A549 (cell line): ENCODE measurements around the gene KLF2. TPM values are rescaled to one million over a fixed set of nuclear protein-coding genes. Genes with fewer than 3 reads are reported as not detected.

Experiments used
- ATAC-seq, 2 experiments: fragments of 200-7000 bp in 1 of 2; fragments of >200 bp in 1 of 2; cut with Nextera tagmentation in 1 of 2; cut with Tn5 transposase in 1 of 2; 3 replicates each; pipeline versions ENCODE4 v1.8.0 to v1.9.1; 2018 to 2020; ENCODE audit warnings: mild to moderate bottlenecking in 1 of 2, moderate library complexity in 1 of 2
- CTCF ChIA-PET: fragments of 300-600 bp; sonication (Branson Sonifier 250); formaldehyde crosslinking; extraction: SDS; loops from one replicate; lab custom pipeline; 2021; ENCODE audit warnings: antibody characterized with exemption, inconsistent platforms; lab: Yijun Ruan, JAX
- POLR2A ChIA-PET: fragments of 350-600 bp; formaldehyde crosslinking; extraction: SDS; loops from one replicate; lab custom pipeline; 2021; ENCODE audit warnings: antibody characterized with exemption, inconsistent platforms; lab: Yijun Ruan, JAX
- DNase-seq, 2 experiments: peaks; one replicate each; pipeline versions ENCODE4 v3.0.0 to v3.0.0-alpha.2; 2011 to 2016; ENCODE audit warnings: low read depth in 1 of 2, low spot score in 1 of 2
- FAIRE-seq: peaks from 2 replicates; lab custom pipeline; 2011; peaks lifted over from hg19 to GRCh38; lab: Jason Lieb, UNC
- H3K27ac ChIP-seq, 2 experiments: fragments of >200 bp; sonication (Bioruptor Twin); formaldehyde crosslinking; 3 replicates each; pipeline ENCODE4 v1.5.1; 2016 to 2017
- H3K4me1 ChIP-seq: fragments of >200 bp; sonication (Bioruptor Twin); formaldehyde crosslinking; 3 replicates; pipeline ENCODE4 v1.6.1; 2016
- H3K4me2 ChIP-seq: fragments of >200 bp; sonication (Bioruptor Twin); formaldehyde crosslinking; 3 replicates; pipeline ENCODE4 v1.6.1; 2016
- H3K4me3 ChIP-seq: fragments of >200 bp; sonication (Bioruptor Twin); formaldehyde crosslinking; 3 replicates; pipeline ENCODE4 v1.5.1; 2016
- H3K9me3 ChIP-seq: fragments of >200 bp; sonication (Bioruptor Twin); formaldehyde crosslinking; 3 replicates; pipeline ENCODE4 v1.6.1; 2016
- ATOH8 ChIP-seq: fragments of 250-450 bp; sonication (Bioruptor Pico); IDR thresholded peaks from 2 replicates; pipeline ENCODE4 v1.5.0; 2020; ENCODE audit warnings: low read depth, mild to moderate bottlenecking, moderate library complexity
- CBX8 ChIP-seq: fragments of 200-600 bp; sonication (generic); IDR thresholded peaks from 2 replicates; pipeline ENCODE4 v1.6.1; 2016
- CHD2 ChIP-seq: fragments of 150-350 bp; IDR thresholded peaks from 2 replicates; pipeline ENCODE4 v1.6.1; 2014; ENCODE audit warnings: low read length; ENCODE audit not compliant: partially characterized antibody
- CTCF ChIP-seq: fragments of >200 bp; sonication (Bioruptor Twin); formaldehyde crosslinking; IDR thresholded peaks from 3 replicates; pipeline ENCODE4 v1.5.1; 2016
- EHMT2 ChIP-seq: fragments of 200-600 bp; sonication (generic); IDR thresholded peaks from 2 replicates; pipeline ENCODE4 v1.6.1; 2016; ENCODE audit warnings: antibody characterized with exemption, low read depth, mild to moderate bottlenecking, moderate library complexity
- ESRRA ChIP-seq: fragments of 150-350 bp; IDR thresholded peaks from 2 replicates; pipeline ENCODE4 v1.6.1; 2014; ENCODE audit warnings: mild to moderate bottlenecking, low read length, borderline replicate concordance
- FOSB ChIP-seq: fragments of 250-450 bp; sonication (Bioruptor Pico); IDR thresholded peaks from 2 replicates; pipeline ENCODE4 v1.5.0; 2020; ENCODE audit warnings: mild to moderate bottlenecking, moderate library complexity
- FOXS1 ChIP-seq: fragments of 250-450 bp; sonication (Bioruptor Pico); IDR thresholded peaks from 2 replicates; pipeline ENCODE4 v1.5.0; 2020; ENCODE audit warnings: mild to moderate bottlenecking, moderate library complexity
- HEYL ChIP-seq: fragments of 250-450 bp; sonication (Bioruptor Pico); IDR thresholded peaks from 2 replicates; pipeline ENCODE4 v1.8.0; 2021; ENCODE audit warnings: mild to moderate bottlenecking, moderate library complexity
- HOXA7 ChIP-seq: fragments of 250-450 bp; sonication (Bioruptor Pico); IDR thresholded peaks from 2 replicates; pipeline ENCODE4 v1.5.0; 2020; ENCODE audit warnings: mild to moderate bottlenecking, moderate library complexity
- HOXB13 ChIP-seq: fragments of 250-450 bp; sonication (Bioruptor Pico); IDR thresholded peaks from 2 replicates; pipeline ENCODE4 v1.5.0; 2020; ENCODE audit warnings: low read depth, mild to moderate bottlenecking, moderate library complexity
- NPAS2 ChIP-seq: fragments of 250-450 bp; sonication (Bioruptor Pico); IDR thresholded peaks from 2 replicates; pipeline ENCODE4 v1.8.0; 2022; ENCODE audit warnings: mild to moderate bottlenecking, moderate library complexity, borderline replicate concordance
- NR3C1 ChIP-seq: fragments of >200 bp; sonication (Bioruptor Twin); formaldehyde crosslinking; IDR thresholded peaks from 3 replicates; pipeline ENCODE4 v1.6.1; 2017
- POLR2A ChIP-seq: IDR thresholded peaks from 2 replicates; pipeline ENCODE4 v1.6.1; 2012; ENCODE audit warnings: mild to moderate bottlenecking, low read length
- RAD21 ChIP-seq, 2 experiments: fragments of >200 bp in 1 of 2; sonication (Bioruptor Twin) in 1 of 2; formaldehyde crosslinking in 1 of 2; IDR thresholded peaks in 1 of 2; conservative IDR thresholded peaks in 1 of 2; 2 replicates in 1 of 2; 3 replicates in 1 of 2; pipeline ENCODE4 v1.6.1; 2012 to 2018; ENCODE audit warnings: inconsistent platforms in 1 of 2
- RARB ChIP-seq: fragments of 250-450 bp; sonication (Bioruptor Pico); IDR thresholded peaks from 2 replicates; pipeline ENCODE4 v1.8.0; 2021; ENCODE audit warnings: mild to moderate bottlenecking, moderate library complexity
- RFX5 ChIP-seq: fragments of 450-650 bp; IDR thresholded peaks from 2 replicates; pipeline ENCODE4 v1.7.1; 2014; ENCODE audit warnings: antibody characterized with exemption, mild to moderate bottlenecking, moderate library complexity
- RNF2 ChIP-seq: fragments of 200-600 bp; sonication (generic); IDR thresholded peaks from 2 replicates; pipeline ENCODE4 v1.6.1; 2016; ENCODE audit warnings: low read depth, mild to moderate bottlenecking, antibody characterized with exemption, moderate library complexity, borderline replicate concordance
- SMC3 ChIP-seq: fragments of >200 bp; sonication (Bioruptor Twin); formaldehyde crosslinking; IDR thresholded peaks from 3 replicates; pipeline ENCODE4 v1.6.1; 2018; ENCODE audit warnings: inconsistent platforms
- TFCP2L1 ChIP-seq: fragments of 250-450 bp; sonication (Bioruptor Pico); IDR thresholded peaks from 2 replicates; pipeline ENCODE4 v1.5.0; 2021; ENCODE audit warnings: mild to moderate bottlenecking
- USF2 ChIP-seq: fragments of 450-650 bp; IDR thresholded peaks from 2 replicates; pipeline ENCODE4 v1.6.1; 2014; ENCODE audit warnings: antibody characterized with exemption
- WGBS: methylation state at CpG from one replicate; pipeline ENCODE4 v1.1.6; 2017; ENCODE audit errors: missing lambda C conversion rate; 5-methylcytosine and 5-hydroxymethylcytosine counted together
- polyA plus RNA-seq, 4 experiments: library from polyadenylated mRNA; depleted of rRNA in 3 of 4; stranded (reverse); fragments of >200 nt; fragmentation: RNase III in 1 of 4; extraction: RNeasy Plus Mini Kit Qiagen cat#74134 plus additional on column Dnase treatment in 1 of 4; gene quantifications; 2 replicates in 3 of 4; 3 replicates in 1 of 4; pipeline ENCODE4 v1.2.3, GENCODE V29; 2011 to 2017

The KLF2 gene
- polyA plus RNA-seq, 2 of the 4 experiments (the other 2 are of a cell fraction): 3.4 to 6.9 TPM

- DNase-seq (no peak), FAIRE-seq (no peak), ATAC-seq (no peak)
- Histone ChIP-seq H3K4me1 (no peaks in the 10 kb centered on the region), H3K9me3 (no peaks in the 10 kb centered on the region), H3K27ac (no peak overlapping the region), H3K4me3 (no peak overlapping the region), H3K4me2 (no peak overlapping the region)
- ChIA-PET CTCF (interaction anchor here (1.1 to 4.8 kb wide), 6 partner anchors 16 to 113 kb away, joined by 3 to 28 read pairs (median 6); no protein-coding TSS in a partner anchor), POLR2A (interaction anchor here (0.6 kb wide), 1 partner anchor 82 kb away, joined by 4 read pairs; no protein-coding TSS in a partner anchor)
- TF ChIP-seq FOSB (CRISPR knock-in tag) (no peak), POLR2A (no peak), RNF2 (no peak), RAD21 (conservative IDR thresholded peaks at IDR 0.05 in 1 of 2, IDR thresholded peaks at IDR 0.05 in 1 of 2) (no peak), HOXA7 (CRISPR knock-in tag) (no peak), SMC3 (no peak), NPAS2 (CRISPR knock-in tag) (no peak), EHMT2 (no peak), TFCP2L1 (CRISPR knock-in tag) (no peak), CBX8 (no peak), NR3C1 (no peak), FOXS1 (CRISPR knock-in tag) (no peak), RFX5 (no peak)
- WGBS: 84% methylated on average over 10 of the region's 10 CpGs
These were observed 36.1 kb downstream of the KLF2 start for GRCh38 chr19:16360738-16361137.

DNA sequence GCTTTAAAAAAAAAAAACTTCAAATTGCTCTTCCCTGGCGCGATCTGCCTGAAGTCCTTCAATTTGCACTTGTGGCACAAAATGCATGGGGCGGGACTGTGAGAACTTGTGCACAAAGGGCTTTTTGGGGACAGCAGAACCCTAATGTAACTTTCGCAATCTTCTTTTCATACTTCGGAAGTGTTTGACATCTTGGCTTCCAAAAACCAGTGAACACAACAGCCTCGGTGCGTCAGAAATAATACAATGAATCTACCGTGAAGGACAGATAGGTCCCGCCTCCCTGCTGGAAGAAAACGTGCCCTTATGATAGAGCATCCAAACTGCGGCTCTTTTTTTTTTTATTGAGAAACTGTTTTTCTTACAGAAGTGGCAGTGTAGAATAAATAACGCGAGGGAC, 36.6 kb downstream of the KLF2 start:
- FAIRE-seq (no peak), DNase-seq (no peak), ATAC-seq (no peak)
- ChIA-PET POLR2A (interaction anchor here (0.6 kb wide), 1 partner anchor 83 kb away, joined by 4 read pairs; no protein-coding TSS in a partner anchor), CTCF (interaction anchor here (1.1 to 4.8 kb wide), 5 partner anchors 16 to 113 kb away, joined by 3 to 28 read pairs (median 8); no protein-coding TSS in a partner anchor)
- Histone ChIP-seq H3K4me1 (no peaks in the 10 kb centered on the region), H3K4me2 (no peak overlapping the region), H3K9me3 (no peaks in the 10 kb centered on the region), H3K27ac (no peak overlapping the region), H3K4me3 (no peak overlapping the region)
- WGBS: 91% methylated on average over 13 of the region's 13 CpGs
- no peak for TF ChIP-seq RNF2
- no peak for TF ChIP-seq HOXB13 (CRISPR knock-in tag)
- no peak for TF ChIP-seq SMC3
- TF ChIP-seq CHD2: no peak
- TF ChIP-seq USF2: no peak
- TF ChIP-seq CBX8: no peak
- TF ChIP-seq HOXA7 (CRISPR knock-in tag): no peak
- TF ChIP-seq ATOH8 (CRISPR knock-in tag): no peak
- no peak for TF ChIP-seq ESRRA
- no peak for TF ChIP-seq RARB (CRISPR knock-in tag)
- TF ChIP-seq CTCF: no peak

GRCh38 chr19:16361926-16362325, 37.3 kb downstream of the KLF2 start:
- 91% methylated on average over 10 of the region's 10 CpGs for WGBS
- ChIA-PET CTCF (interaction anchor here (0.6 to 4.8 kb wide), 6 partner anchors 15 to 158 kb away, joined by 3 to 28 read pairs (median 6); no protein-coding TSS in a partner anchor), POLR2A (no interaction called here)
- H3K4me1 ChIP-seq: no peaks in the 10 kb centered on the region
- DNase-seq (no peak), ATAC-seq (no peak), FAIRE-seq (no peak)
- no peak overlapping the region for H3K4me3 ChIP-seq
- no peak for TF ChIP-seq HEYL (CRISPR knock-in tag)
- no peaks in the 10 kb centered on the region for H3K9me3 ChIP-seq
- no peak overlapping the region for H3K27ac ChIP-seq
- no peak overlapping the region for H3K4me2 ChIP-seq
